Left kidney (tissue), 8 donors: ENCODE data around the gene SERTAD1. TPM values are rescaled to one million over a fixed set of nuclear protein-coding genes. Genes with fewer than 3 reads are reported as not detected.
"Not testable (repeated sequence)": the region's sequence is repeated elsewhere in the genome, so short reads cannot be mapped to it uniquely, and the experiment has no call there.

Source experiments
- DNase-seq: peaks from one replicate; pipeline ENCODE4 v3.0.0-alpha.2; 2013
- long read RNA-seq, 8 donors: transcript quantifications; one replicate each; lab custom pipeline, GENCODE V29; 2026
- polyA plus RNA-seq: library from polyadenylated mRNA; unstranded; fragments of 120-200 nt; gene quantifications from one replicate; pipeline ENCODE4 v1.2.1, GENCODE V29; 2013; ENCODE audit not compliant: insufficient read length

SERTAD1 gene, protein sequence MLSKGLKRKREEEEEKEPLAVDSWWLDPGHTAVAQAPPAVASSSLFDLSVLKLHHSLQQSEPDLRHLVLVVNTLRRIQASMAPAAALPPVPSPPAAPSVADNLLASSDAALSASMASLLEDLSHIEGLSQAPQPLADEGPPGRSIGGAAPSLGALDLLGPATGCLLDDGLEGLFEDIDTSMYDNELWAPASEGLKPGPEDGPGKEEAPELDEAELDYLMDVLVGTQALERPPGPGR
- 5.7 TPM for polyA plus RNA-seq
- long read RNA-seq, donor 1, transcript SERTAD1-201 (2 exons, 2,114 nt) = major isoform, 22 of 22 reads
- long read RNA-seq, donor 1, partial matches to known transcripts = 0 of 22 reads
- long read RNA-seq, donor 1, other reads (novel, unspliced or antisense) = 0 of 22 reads
- long read RNA-seq, donor 2, transcript SERTAD1-201 (2 exons, 2,114 nt) = major isoform, 8 of 8 reads
- long read RNA-seq, donor 2, partial matches to known transcripts = 0 of 8 reads
- long read RNA-seq, donor 2, other reads (novel, unspliced or antisense) = 0 of 8 reads
- long read RNA-seq, donor 3, transcript SERTAD1-201 (2 exons, 2,114 nt) = major isoform, 10 of 10 reads
- long read RNA-seq, donor 3, partial matches to known transcripts = 0 of 10 reads
- long read RNA-seq, donor 3, other reads (novel, unspliced or antisense) = 0 of 10 reads
- long read RNA-seq, donor 4, partial matches to known transcripts = 0 of 1 reads
- long read RNA-seq, donor 4, other reads (novel, unspliced or antisense) = 0 of 1 reads
- long read RNA-seq, donor 5, transcript SERTAD1-201 (2 exons, 2,114 nt) = major isoform, 26 of 26 reads
- long read RNA-seq, donor 5, partial matches to known transcripts = 0 of 26 reads
- long read RNA-seq, donor 5, other reads (novel, unspliced or antisense) = 0 of 26 reads
- long read RNA-seq, donor 6, transcript SERTAD1-201 (2 exons, 2,114 nt) = major isoform, 12 of 12 reads
- long read RNA-seq, donor 6, partial matches to known transcripts = 0 of 12 reads
- long read RNA-seq, donor 6, other reads (novel, unspliced or antisense) = 0 of 12 reads
- long read RNA-seq, donor 7, transcript SERTAD1-201 (2 exons, 2,114 nt) = major isoform, 17 of 17 reads
- long read RNA-seq, donor 7, partial matches to known transcripts = 0 of 17 reads
- long read RNA-seq, donor 7, other reads (novel, unspliced or antisense) = 0 of 17 reads
- long read RNA-seq, donor 8, transcript SERTAD1-201 (2 exons, 2,114 nt) = major isoform, 6 of 6 reads
- long read RNA-seq, donor 8, partial matches to known transcripts = 0 of 6 reads
- long read RNA-seq, donor 8, other reads (novel, unspliced or antisense) = 0 of 6 reads

DNA sequence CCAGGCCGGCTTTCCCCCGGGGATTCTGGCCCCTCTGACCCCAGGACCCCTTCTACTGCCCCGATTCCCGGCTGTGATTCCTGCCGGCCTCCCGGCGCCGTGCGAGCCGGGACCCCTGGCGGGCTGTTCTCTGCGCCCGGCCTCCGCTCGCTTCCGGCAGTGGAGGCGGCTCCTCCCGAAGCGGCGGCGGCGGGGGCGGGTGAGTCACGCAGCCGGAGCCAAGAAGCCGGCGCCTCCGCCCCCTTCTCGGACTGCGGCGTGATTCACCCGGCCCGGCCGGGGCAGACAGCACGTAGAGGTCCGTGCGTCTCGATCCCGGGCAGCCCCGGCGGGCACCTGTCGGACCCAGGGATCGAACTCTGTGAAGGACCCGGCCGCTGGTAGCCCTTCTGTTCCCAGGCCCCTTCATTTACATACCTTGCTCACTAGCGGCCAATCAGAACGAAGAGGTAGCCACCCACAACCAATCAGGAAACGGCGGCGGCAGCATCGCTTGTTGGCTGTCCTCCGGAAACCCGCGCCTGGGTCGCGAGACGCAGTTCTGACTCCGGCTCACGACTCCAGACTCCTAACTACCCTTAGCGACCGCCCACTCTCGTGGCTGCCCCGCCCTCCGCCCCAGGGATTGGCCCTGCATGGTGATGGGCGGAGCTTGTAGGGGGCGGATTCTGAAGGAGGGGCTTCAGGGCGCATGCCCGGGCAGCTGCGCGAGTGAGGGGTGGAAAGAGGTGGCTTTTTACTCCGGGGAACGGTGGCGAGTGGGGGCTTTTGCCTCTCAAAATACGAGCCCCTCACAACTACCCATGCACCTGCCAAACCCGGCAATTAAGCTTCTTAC, at the start of gene SERTAD1:
Gene SERTAD1 (minus strand): TSS at position 543 of the 838 bp plus-strand sequence. CDS start 2,446 bp downstream, outside the sequence.
- DNase-seq = peak; percentile 100

DNA sequence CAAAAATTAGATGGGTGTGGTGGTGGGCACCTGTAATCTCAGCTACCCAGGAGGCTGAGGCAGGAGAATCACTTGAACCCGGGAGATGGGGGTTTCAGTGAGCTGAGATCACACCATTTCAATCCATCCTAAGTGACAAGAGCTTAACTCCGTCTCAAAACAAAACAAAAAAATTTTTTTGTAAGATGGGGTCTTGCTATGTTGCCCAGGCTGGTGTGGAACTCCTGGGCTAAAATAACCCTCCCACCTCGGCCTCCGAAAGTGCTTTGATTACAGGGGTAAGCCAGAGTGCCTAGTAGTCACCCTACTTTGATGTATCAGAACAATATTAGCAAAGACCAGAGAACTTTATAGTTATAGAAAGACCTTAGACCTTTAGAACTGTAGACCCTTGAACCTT, 48.9 kb upstream of the SERTAD1 start:
- DNase-seq = no peak

DNA sequence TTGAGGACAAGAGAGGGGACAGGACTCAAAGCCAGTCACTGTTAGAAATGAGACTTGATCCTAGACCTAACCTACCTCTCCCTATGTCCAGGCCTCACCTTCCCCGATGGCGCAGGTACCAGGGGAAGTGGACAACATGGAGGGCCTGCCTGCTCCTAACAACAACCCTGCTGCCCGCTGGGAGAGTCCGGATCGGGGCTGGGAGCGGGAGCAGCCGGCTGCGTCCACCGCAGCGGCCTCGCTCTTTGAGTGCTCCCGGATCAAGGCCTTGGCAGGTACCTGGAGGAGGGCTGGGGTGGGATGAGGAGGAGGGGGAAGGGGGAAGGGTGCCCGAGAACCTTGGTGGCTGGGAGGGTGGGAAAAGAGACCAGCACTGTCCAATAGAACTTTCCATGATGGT, 46.7 kb upstream of the SERTAD1 start:
- DNase-seq = no peak

DNA sequence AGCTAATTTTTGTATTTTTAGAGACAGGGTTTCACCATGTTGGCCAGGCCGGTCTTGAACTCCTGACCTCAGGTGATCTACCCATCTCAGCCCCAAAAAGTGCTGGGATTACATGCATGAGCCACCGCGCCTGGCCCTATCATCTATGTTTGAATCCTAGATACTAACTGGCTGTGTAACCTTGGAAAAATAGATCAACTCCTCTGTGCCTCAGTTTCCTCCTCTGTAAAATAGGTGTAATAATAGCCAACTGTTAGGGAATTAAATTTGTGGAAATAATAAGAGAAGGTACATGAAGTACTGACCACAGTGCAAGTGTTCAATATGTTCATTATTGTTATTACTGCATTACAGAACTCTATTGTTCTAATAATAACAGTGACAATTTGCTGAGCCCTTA, 45.3 kb upstream of the SERTAD1 start:
- DNase-seq = no peak

DNA sequence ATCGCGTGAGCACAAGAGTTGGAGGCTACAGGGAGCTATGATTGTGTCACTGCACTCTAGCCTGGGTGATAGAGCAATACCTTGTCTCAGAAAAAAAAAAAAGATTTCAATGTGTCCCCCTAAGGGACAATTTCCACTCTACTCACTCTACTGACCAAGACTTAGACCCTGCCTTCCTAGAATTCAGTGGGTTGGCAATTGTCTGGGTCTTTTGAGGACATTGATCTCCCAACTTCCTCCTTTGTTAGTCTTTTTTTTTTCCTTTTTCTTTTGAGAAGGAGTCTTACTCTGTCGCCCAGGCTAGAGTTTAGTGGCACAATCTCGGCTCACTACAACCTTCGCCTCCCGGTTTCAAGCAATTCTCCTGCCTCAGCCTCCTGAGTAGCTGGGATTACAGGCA, 43.2 kb upstream of the SERTAD1 start:
- DNase-seq = no peak

DNA sequence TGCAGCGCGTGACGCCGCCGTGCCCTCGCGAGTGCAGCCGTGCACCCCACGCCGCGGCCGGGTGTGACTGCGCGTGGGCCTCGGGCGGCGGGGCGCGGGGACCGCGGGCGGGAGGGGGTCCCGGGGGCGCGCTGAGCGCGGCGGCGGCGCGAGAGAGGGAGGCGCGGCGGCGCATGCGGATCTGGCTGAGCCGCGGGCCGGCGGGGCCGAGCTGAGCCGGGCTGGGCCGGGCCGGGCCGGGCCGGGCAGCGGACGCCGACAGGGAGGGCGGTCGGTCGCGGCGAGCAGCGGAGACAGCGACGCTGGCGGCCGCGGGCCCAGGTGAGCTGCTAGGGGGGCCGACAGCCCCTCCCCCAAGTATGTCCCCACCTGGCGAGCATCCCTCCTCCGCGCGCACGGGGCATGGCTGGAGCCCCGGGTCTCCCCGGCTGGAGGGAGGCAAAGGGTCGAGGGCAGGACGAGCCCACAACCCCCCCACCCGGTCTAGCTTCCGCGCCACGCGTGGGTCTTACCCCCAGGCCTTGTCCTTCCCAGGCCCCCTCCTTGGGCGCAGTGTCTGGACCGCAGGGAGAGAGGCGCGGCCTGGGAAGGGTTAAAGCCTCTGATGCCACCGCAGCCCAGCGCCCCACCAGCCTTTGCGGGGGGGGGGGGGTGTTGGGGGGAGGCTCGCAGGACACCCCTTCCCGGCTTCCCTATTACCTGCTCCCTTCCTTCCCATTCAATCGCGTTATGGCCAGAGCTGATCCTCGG, 41.4 kb upstream of the SERTAD1 start, which contains the start of gene SPTBN4:
Gene SPTBN4 (plus strand): TSS at position 17 of the 750 bp plus-strand sequence. CDS start 5,621 bp downstream, outside the sequence.
- no peak for DNase-seq

DNA sequence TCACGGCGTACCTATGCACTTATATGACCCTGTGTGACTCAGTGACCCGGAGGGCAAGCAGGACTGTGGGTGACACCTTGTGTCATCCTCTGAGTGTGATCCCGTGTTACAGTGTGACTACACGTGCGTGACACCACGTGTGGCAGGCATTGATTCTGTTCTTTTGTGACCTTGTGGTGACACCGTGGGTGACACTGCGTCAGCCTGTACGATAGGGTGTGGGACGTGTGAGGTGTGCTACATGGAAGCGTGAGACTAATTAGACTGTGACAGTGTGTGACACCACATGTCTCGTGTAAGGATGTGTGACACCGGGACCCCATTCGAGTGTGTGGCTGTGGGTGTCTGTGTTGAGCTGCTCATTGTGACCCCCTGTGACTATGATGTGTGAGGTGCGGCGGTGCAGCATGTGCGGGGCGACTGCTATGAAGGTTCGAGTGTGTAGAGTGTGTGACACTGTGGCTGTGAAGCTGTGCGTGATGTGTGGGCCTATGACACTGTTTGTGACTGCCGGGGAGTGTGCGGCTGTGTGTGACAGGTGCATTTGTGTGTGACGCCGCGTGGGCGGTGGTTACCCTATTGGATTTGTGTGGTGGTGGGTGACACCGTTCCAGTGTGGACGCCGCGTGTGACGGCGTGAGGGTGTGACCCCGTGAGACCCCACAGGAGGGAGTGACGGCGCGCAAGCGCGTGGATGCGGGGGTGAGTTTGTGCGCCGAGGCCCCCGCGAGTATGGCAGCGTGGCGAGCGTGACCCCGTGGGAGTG, 40.6 kb upstream of the SERTAD1 start:
- no peak for DNase-seq

DNA sequence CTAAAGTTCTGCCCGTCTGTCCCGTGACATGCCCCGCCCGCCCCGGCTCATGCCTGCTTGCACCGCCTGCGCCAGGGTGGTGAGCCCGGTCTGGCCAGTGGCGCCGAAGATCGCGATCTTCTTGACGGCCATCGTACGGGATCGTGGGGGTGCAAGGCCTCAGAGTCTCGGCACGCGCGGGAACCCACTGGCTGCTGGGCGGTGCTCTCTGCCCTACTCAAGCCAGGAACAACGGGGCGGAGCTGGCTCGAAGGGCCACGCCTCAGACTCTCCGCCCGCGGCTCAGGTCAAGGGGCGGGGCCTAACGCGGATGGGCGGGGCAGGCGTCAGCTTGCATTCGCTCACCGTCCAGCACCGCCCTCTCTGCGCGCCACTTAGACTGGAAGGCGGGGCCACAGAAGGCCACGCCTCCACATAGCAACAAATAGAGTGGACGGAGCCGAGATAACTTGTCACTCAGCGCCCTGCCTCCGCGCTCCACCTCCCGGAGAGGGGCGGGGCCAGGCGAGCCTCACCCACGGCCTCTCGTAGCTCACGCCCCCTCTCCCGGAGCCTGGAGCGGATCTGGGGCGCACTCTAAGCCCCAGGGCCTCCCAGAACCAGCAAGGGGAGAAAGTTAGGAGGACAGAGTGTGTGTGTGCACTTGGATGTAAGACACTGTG, 39.9 kb upstream of the SERTAD1 start, which contains the start of gene BLVRB:
Gene BLVRB (minus strand): TSS at position 189 of the 662 bp plus-strand sequence. CDS start 57 bp downstream, at position 132.
- peak; percentile 99 for DNase-seq

DNA sequence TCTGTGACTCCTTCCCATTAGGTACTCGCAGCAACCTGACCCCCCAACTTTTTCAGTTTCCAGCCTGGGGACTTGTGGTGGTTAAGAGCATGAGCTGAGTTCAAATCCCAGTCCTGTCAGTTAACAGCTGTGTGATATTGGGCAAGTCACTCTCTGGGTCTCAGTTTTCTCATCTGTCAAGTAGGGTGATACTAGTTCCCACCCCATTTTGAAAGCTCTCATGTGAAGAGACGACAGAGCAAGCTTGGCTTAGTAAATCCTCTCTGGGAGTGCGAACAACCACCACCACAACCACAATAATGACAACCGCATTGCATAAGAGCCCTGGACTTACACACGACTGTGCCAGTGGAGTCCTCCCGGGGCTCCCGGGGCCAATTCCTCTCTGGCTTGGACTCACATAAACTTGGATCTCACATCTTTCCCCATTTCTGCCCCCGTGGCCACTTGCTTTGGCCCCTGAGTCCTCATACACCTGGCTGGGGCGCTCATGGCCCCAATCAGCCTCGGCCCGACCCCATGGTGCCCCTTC, 39.3 kb upstream of the SERTAD1 start:
- no peak for DNase-seq

DNA sequence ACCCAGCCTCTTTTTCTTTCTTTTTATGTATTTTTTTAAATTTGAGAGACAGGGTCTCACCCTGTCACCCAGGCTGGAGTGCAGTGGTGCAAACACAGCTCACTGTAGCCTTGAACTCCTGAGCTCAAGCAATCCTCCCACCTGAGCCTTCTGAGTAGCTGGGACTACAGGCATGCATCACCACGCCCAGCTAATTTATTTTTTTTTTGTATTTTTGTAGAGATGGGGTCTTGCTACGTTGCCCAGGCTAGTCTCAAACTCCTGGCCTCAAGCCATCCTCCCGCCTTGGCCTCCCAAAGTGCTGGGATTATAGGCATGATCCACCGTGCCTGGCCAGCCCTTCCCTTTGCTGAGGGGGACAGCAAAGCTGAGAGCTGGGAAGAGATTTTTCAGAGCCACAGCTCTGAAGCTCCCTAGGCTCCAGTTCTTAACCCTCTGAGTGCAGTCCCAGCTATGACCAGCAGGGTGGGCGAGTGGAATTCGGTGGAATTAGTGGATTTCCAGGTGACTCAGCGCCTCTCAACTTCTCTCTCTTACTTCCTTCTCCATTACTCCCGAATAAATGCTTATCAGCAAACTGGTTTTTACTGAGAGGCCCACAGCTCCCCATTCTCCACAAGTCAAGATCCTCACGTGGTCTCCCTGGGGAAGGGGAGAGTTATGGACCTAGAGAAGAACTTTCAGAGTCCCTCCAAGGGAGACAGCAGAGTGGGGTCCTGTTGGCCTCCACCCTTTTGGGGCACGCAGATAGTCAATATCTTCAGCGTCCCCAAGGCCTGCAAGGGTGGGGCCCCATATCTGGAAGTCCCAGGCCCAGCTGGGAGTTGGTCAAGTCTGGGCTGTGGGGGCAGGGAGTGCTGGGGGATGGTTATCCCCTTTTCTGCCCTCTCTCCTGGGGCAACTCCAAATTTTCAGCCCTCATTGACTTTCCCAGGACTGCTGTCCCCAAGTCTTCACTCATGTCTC, 38.5 kb upstream of the SERTAD1 start:
- peak; percentile 83 for DNase-seq

DNA sequence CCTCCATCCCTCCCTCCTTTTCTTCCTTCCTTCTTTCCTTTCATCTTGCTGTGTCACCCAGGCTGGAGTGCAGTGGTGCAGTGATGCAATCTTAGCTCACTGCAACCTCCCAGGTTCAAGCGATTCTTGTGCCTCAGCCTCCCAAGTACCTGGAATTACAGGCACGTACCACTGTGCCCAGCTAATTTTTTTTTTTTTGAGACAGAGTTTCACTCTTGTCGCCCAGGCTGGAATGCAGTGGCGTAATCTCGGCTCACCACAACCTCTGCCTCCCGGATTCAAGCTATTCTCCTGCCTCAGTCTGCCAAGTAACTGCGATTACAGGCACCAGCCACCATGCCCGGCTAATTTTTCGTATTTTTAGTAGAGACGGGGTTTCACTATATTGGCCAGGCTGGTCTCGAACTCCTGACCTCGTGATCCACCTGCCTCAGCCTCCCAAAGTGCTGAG, 37.8 kb upstream of the SERTAD1 start:
- not testable (repeated sequence) for DNase-seq

DNA sequence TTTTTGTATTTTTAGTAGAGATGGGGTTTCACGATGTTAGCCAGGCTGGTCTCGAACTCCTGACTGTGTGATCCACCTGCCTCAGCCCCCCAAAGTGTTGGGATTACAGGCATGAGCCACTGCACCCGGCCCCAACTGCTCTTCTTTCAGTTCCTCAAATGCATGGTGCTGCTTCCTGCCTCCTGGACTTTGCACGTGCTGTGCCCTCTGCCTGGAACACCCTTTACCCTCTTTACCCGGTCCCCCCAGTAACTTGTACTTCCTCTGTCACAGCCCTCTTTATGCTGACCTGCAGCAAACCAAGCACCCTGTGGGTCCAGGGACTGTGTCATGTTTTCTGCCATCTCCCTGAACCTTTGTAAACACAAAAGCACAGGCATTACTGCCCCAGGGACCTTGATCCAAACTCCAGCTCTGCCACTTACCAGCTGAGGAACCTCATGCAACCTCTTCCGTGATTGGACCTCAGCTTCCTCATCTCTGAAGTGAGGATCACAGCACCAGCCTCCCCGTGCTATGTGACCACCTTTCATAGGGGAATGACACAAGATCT, 36.0 kb upstream of the SERTAD1 start:
- no peak for DNase-seq

DNA sequence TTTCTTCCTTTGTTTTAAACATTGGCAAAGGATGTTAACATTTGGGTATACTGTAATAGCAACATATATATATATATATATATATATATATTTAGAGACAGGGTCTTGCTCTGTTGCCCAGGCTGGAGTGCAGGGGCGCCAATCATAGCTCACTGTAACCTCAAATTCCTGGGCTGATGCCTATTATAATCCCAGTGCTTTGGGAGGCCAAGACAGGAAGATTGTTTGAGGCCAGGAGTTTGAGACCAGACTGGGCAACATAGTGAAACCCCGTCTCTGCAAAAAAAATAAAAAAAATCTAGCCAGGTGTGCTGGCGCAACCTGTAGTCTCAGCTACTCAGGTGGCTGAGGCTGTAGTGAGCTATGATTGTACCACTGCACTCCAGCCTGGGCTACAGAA, 34.4 kb upstream of the SERTAD1 start:
- DNase-seq = no peak

DNA sequence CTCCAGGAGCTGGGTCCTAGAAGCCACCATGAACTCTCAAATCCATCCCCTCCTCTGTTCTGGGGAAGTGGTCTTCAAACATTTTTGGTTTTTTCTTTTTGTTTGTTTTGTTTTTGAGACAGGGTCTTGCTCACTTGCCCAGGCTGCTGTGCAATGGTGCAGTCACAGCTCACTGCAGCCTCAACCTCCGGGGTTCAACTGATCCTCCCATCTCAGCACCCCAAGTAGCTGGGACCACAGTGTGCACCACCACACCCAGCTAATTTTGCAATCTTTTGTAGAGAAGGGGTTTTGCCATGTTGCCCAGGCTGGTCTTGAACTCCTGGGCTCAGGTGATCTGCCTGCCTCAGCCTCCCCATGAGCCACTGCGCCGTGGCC, 32.8 kb upstream of the SERTAD1 start:
- DNase-seq = no peak

DNA sequence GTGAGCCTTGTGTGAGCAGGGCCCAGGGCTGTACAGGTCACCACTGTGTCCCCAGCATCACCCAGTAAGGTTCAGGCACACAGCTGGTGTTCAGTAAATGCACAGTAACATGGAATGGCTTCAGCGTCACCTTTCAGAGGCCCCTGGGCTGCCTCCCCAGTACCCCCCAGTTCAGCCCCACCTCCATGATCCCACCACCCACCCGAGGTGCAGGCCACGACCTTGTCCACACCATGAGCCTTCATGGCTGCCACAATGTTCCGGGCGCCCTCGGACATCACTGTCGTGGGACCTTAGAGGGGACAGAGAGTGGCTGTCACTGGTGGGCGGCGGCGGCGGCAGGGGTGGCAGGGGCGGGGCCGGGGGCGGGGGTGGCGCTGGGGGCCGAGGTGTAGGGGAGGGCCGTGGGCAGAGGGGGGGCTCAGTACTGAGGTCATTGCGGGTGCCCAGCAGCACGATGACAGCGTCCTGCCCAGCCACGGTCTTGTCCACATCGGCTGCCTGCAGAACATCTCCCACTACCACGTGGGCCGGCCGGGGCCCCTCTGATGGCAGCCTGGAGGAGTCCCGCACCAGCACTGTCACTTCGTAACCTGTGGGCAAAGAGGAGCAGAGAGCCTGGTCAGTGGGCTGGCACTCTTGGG, 32.3 kb upstream of the SERTAD1 start:
- no peak for DNase-seq

DNA sequence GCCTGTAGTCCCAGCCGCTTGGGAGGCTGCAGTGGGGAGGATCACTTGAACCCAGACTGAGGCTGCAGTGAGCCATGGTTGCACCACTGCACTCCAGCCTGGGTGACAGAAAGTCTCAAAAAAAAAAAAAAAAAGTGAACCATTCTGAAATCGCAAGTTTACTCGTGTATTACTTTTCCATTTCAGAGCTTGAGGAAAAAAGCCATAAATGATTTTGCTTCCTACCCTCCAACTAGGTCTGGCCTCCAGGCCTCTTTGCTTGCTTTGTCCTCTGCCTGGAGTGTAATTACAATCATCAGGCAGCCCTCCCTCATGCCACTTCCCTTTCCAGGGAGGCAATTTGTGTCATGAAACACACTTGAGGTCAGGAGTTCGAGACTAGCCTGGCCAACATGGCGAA, 31.3 kb upstream of the SERTAD1 start:
- DNase-seq = no peak
